ENCODE measurements around the gene POC1A. TPM values are rescaled to one million over a fixed set of nuclear protein-coding genes. Genes with fewer than 3 reads are reported as not detected.

Gene POC1A
- total and polyA plus RNA-seq, 2 of the 4 experiments (the other 2 are of a cell fraction), result 10.6 to 11.5 TPM

- H2BK120ac ChIP-seq (ENCODE audit: low read depth, low read length), result no peak overlapping the region
- no peak overlapping the region for H3K18ac ChIP-seq (ENCODE audit: low read depth, low read length)
- BruUV-seq (replicated peaks), result no TSS peak
- no peaks in the 10 kb centered on the region for H3K9me3 ChIP-seq (ENCODE audit: control insufficient read depth, insufficient read depth, low read length)
- no peaks in the 10 kb centered on the region; a peak in 2 of 4 replicates for H3K79me1 ChIP-seq (ENCODE audit: low read depth in 1 of 2, low read length in 2 of 2)
- H4K20me1 ChIP-seq (ENCODE audit: insufficient read depth, low read length), result no peaks in the 10 kb centered on the region
- DNase-seq, result no peak
- H2AFZ ChIP-seq (replicated peaks; ENCODE audit: low read length, poor library complexity), result no peak overlapping the region
- no peak overlapping the region for H4K91ac ChIP-seq (ENCODE audit: insufficient read depth, low read depth, low read length)
- no peak overlapping the region for H3K4me2 ChIP-seq (ENCODE audit: low read depth, low read length)
- TF ChIP-seq POLR2A (IDR thresholded peaks at IDR 0.05; ENCODE audit: low read depth, low read length) (no peak), RFX5 (IDR thresholded peaks at IDR 0.05; ENCODE audit: low read depth, low read length) (no peak), BHLHE40 (IDR thresholded peaks at IDR 0.05; ENCODE audit: low read depth, low read length) (no peak), ELK1 (IDR thresholded peaks at IDR 0.05; ENCODE audit: borderline replicate concordance, low read depth, low read length) (no peak), FOS (IDR thresholded peaks at IDR 0.05; ENCODE audit: low read depth, low read length) (no peak), MAZ (IDR thresholded peaks at IDR 0.05; ENCODE audit: borderline replicate concordance, low read depth, low read length) (no peak), RAD21 (IDR thresholded peaks at IDR 0.05; ENCODE audit: low read length) (no peak), USF2 (IDR thresholded peaks at IDR 0.05; ENCODE audit: low read depth, low read length) (no peak), MAFK (IDR thresholded peaks at IDR 0.05; ENCODE audit: low read depth, low read length) (no peak), MXI1 (IDR thresholded peaks at IDR 0.05; ENCODE audit: borderline replicate concordance, low read depth, low read length) (no peak), SMC3 (IDR thresholded peaks at IDR 0.05; ENCODE audit: low read depth, low read length) (no peak)
- TF ChIP-seq, protein P1, sequence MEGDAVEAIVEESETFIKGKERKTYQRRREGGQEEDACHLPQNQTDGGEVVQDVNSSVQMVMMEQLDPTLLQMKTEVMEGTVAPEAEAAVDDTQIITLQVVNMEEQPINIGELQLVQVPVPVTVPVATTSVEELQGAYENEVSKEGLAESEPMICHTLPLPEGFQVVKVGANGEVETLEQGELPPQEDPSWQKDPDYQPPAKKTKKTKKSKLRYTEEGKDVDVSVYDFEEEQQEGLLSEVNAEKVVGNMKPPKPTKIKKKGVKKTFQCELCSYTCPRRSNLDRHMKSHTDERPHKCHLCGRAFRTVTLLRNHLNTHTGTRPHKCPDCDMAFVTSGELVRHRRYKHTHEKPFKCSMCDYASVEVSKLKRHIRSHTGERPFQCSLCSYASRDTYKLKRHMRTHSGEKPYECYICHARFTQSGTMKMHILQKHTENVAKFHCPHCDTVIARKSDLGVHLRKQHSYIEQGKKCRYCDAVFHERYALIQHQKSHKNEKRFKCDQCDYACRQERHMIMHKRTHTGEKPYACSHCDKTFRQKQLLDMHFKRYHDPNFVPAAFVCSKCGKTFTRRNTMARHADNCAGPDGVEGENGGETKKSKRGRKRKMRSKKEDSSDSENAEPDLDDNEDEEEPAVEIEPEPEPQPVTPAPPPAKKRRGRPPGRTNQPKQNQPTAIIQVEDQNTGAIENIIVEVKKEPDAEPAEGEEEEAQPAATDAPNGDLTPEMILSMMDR (conservative IDR thresholded peaks at IDR 0.05; ENCODE audit: low read depth, low read length), result no peak
- intact Hi-C loops (cut with micrococcal nuclease), result no loop called here
- no peak overlapping the region for H3K9ac ChIP-seq (ENCODE audit: low read depth, low read length)
- no peak overlapping the region for H3K27ac ChIP-seq (ENCODE audit: insufficient read depth, low read length)
- ATAC-seq (ENCODE audit: low read depth), result no peak
- H2BK5ac ChIP-seq (ENCODE audit: low read depth, low read length, poor library complexity, severe bottlenecking), result no peak overlapping the region
- ChIA-PET POLR2A (ENCODE audit: unreplicated experiment) (no interaction called here), CTCF (no interaction called here)
- H3K23ac ChIP-seq (ENCODE audit: low read depth, low read length), result no peak overlapping the region
- no peak overlapping the region for H2AK5ac ChIP-seq (ENCODE audit: low read depth, low read length)
- WGBS, 2 experiments (ENCODE audit: extremely low coverage in 2 of 2, insufficient read length in 1 of 2), result 93% methylated on average over 3 of the region's 6 CpGs; no CpG with 5 or more reads in 1 of the 2 experiments
- H3K4me1 ChIP-seq (ENCODE audit: control insufficient read depth, insufficient read depth, low read length), result peaks cover 2% of the 10 kb centered on the region; the same call in 1 of the 2 replicates
- no peak overlapping the region for H2BK20ac ChIP-seq (ENCODE audit: low read depth, low read length)
- H2AK9ac ChIP-seq (replicated peaks; ENCODE audit: low read depth, low read length, poor library complexity), result no peak overlapping the region
- H4K8ac ChIP-seq (ENCODE audit: low read depth in 2 of 2, low read length in 2 of 2), result no peak overlapping the region
- no peak overlapping the region for H2BK15ac ChIP-seq (ENCODE audit: low read depth, low read length)
- H3K9me1 ChIP-seq (ENCODE audit: insufficient read depth, low read length), result no peaks in the 10 kb centered on the region
- dilution Hi-C loops (cut with HindIII; ENCODE audit: low sequenced_read_pairs, unreplicated experiment), result no loop called here
- no peak overlapping the region for H3K4me3 ChIP-seq (ENCODE audit: insufficient read depth, low read depth, low read length)
- H3K56ac ChIP-seq (ENCODE audit: extremely low read depth, insufficient read depth, low read length), result no peak overlapping the region
- H4K5ac ChIP-seq (ENCODE audit: low read depth, low read length), result no peak overlapping the region
- in situ Hi-C loops (cut with MboI; ENCODE audit: low sequenced_read_pairs), result no loop called here
- no peaks in the 10 kb centered on the region for H3K27me3 ChIP-seq (ENCODE audit: control insufficient read depth, insufficient read depth, low read length)
- H3K36me3 ChIP-seq (ENCODE audit: control insufficient read depth, insufficient read depth, low read length), result peaks cover 2% of the 10 kb centered on the region
- H3K14ac ChIP-seq (replicated peaks; ENCODE audit: low read depth, low read length), result no peak overlapping the region
- no peak overlapping the region for H3K4ac ChIP-seq (ENCODE audit: low read depth, low read length)
Observed at GRCh38 chr3:52112056-52112455, 42.2 kb downstream of the POC1A start.

Measured in IMR-90 (cell line).